Activated CD4-positive, alpha-beta T cell treated with anti-CD3 and anti-CD28 coated beads, Interleukin-2, amount 10 ng/mL, durations not matched to agents 7 days and 5 days (primary cell): ENCODE data around the gene FAM131B. TPM values are rescaled to one million over a fixed set of nuclear protein-coding genes. Genes with fewer than 3 reads are reported as not detected.

Source experiments
- CTCF ChIA-PET: fragments of 350-600 bp; sonication (Branson Sonifier 250); formaldehyde crosslinking; loops from one replicate; lab custom pipeline; 2021; ENCODE audit warnings: antibody characterized with exemption; lab: Charles Lee
- POLR2A ChIA-PET: fragments of 350-600 bp; sonication (Branson Sonifier 250); formaldehyde crosslinking; loops from one replicate; lab custom pipeline; 2021; ENCODE audit warnings: antibody characterized with exemption; lab: Charles Lee
- DNase-seq: peaks from one replicate; pipeline ENCODE4 v3.0.0-alpha.2; 2020
- H3K27ac Mint-ChIP-seq: one replicate; pipeline ENCODE4 v1.8.0; 2021; ENCODE audit warnings: mild to moderate bottlenecking, moderate library complexity, mixed read lengths
- H3K27me3 Mint-ChIP-seq: one replicate; pipeline ENCODE4 v1.8.0; 2021; ENCODE audit warnings: mixed read lengths
- H3K36me3 Mint-ChIP-seq: one replicate; pipeline ENCODE4 v1.8.0; 2021; ENCODE audit warnings: low read depth, mixed read lengths
- H3K4me1 Mint-ChIP-seq: one replicate; pipeline ENCODE4 v1.8.0; 2021; ENCODE audit warnings: mixed read lengths
- H3K4me3 Mint-ChIP-seq: one replicate; pipeline ENCODE4 v1.8.0; 2021; ENCODE audit warnings: mild to moderate bottlenecking, moderate library complexity, mixed read lengths
- H3K9me3 Mint-ChIP-seq: one replicate; pipeline ENCODE4 v1.8.0; 2021; ENCODE audit warnings: mixed read lengths
- total RNA-seq, 2 experiments: library from RNA; stranded (reverse); gene quantifications; one replicate each; pipeline ENCODE4 v1.2.3, GENCODE V29; 2021

The FAM131B gene
- total RNA-seq, 2 experiments from 2014 or later, result 0.29 to 0.30 TPM

DNA sequence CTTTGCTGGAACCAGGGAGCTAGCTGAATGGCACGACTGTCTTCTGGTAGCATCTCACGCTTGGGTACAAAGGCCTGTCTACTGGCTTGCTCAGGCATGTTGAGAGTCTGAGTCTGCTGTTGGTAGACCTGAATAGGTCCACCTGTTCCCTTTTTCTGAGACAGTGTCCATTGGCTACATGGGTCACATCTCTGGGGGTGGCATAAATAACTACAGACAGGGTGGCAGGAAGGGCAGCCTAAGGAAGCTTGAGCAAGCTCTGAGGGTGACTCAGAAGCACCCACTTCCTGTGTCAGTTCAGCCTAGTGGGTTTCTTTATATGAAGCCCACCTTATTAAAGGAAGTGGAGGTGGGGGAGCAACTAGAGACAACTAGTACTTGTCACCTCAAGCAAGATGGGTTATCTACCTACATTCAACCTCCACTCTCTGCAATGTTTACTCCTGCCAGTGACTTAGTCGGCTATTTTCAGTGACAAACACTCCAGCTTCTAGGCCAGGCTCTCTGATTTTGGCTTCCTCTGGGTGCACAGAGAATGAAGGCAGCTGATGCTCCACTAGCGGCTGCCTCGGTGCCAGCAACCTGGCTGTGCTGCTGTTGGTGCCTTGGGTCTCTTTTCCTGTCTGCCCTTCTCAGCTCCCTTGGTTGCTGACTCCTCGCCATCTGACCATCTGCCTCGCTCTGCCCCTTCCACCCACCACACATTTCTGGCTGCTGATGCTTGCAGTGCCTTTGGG, 13.0 kb upstream of the FAM131B start:
- Mint-ChIP-seq H3K4me1 (peaks cover 72% of the 10 kb centered on the region), H3K4me3 (no peak overlapping the region), H3K9me3 (no peaks in the 10 kb centered on the region), H3K36me3 (no peaks in the 10 kb centered on the region), H3K27ac (peak overlapping the region; percentile 90), H3K27me3 (no peaks in the 10 kb centered on the region)
- ChIA-PET POLR2A (interaction anchor here (1.0 kb wide), 1 partner anchor 17 kb away, joined by 3 read pairs; no protein-coding TSS in a partner anchor), CTCF (interaction anchor here (0.6 to 2.4 kb wide), 10 partner anchors 9 to 135 kb away, joined by 3 to 12 read pairs (median 6); no protein-coding TSS in a partner anchor)
- DNase-seq, result peak; percentile 54

DNA sequence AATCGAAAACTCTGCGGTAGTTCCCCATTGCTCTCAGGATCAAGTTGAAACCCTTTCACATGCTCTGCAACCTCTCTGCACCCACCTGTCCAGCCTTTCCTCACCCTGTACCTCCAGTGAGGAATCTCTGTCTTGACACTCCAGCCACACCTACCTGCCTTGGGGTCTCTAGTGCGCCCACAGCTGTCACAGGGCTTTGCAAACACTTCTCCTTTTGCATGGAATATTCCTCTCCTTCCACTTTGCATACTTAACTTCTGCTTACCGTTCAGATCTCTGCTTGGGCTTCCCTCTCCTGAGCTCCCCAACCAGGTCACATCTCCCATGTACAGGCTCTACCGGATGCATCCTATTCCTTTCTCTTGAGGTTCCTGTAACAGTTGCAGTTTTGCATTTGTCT, 12.0 kb upstream of the FAM131B start:
- Mint-ChIP-seq H3K27ac (peak overlapping the region; percentile 90), H3K9me3 (no peaks in the 10 kb centered on the region), H3K4me1 (peaks cover 66% of the 10 kb centered on the region), H3K4me3 (no peak overlapping the region), H3K27me3 (peaks cover 3% of the 10 kb centered on the region), H3K36me3 (no peaks in the 10 kb centered on the region)
- DNase-seq, result no peak
- ChIA-PET POLR2A (no interaction called here), CTCF (interaction anchor here (0.6 to 2.4 kb wide), 7 partner anchors 10 to 383 kb away, joined by 3 to 12 read pairs (median 6); no protein-coding TSS in a partner anchor)

DNA sequence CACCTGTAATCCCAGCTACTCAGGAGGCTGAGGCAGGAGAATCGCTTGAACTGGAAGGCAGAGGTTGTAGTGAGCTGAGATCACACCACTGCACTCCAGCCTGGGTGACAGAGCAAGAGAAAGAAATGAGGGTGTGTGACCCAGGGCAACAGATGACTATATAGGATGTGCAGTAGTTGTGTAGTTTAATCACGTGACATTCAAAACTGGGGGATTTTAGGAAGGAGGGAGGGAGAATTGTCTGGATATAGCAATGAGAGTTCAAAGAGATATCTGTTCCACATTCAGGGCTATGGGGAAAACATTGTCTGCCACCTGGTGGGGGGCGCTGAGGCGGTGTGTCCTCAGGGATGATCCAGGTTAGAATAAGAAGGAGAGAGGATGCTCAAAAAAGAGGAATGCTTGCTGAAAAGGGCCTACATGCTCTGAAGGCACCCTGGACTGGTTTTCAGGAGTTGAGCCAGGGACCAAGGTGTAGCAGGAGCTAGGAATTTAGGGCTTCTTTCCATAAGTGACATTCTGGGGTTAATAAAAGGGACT, 10.8 kb upstream of the FAM131B start:
- Mint-ChIP-seq H3K4me1 (peaks cover 54% of the 10 kb centered on the region), H3K4me3 (no peak overlapping the region), H3K27ac (peak overlapping the region; percentile 11), H3K27me3 (peaks cover 6% of the 10 kb centered on the region), H3K9me3 (no peaks in the 10 kb centered on the region), H3K36me3 (no peaks in the 10 kb centered on the region)
- CTCF ChIA-PET, result interaction anchor here (1.7 to 5.3 kb wide), 2 partner anchors 6 to 20 kb away, joined by 5 to 31 read pairs; partner anchors contain the start of gene ZYX
- DNase-seq, result no peak
- POLR2A ChIA-PET, result no interaction called here

DNA sequence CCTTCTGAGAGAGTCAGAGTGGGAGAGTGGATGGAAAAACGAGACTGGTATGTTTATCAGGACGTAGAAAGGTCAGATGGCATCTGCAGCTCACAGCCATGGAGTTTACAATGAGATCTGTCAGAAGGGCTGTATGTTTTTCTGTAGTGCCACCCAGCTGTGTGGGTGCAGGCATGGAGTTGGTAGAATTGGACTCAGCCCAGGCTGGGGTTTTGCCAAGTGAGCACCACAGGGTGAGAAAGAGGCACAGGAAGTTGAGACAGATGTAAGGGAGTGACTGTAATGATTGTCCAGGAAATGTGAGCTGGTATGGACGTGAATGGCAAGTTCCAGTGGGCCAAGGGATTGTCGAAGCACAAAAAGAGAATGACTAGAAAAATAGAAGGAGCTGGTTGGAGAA, 9.6 kb upstream of the FAM131B start:
- H3K4me3 Mint-ChIP-seq, result no peak overlapping the region
- no peak overlapping the region for H3K27ac Mint-ChIP-seq
- no peaks in the 10 kb centered on the region for H3K36me3 Mint-ChIP-seq
- peaks cover 46% of the 10 kb centered on the region for H3K4me1 Mint-ChIP-seq
- DNase-seq, result no peak
- H3K27me3 Mint-ChIP-seq, result peaks cover 6% of the 10 kb centered on the region
- no peaks in the 10 kb centered on the region for H3K9me3 Mint-ChIP-seq
- ChIA-PET POLR2A (interaction anchor here (0.5 to 0.7 kb wide), 2 partner anchors 61 to 127 kb away, joined by 3 read pairs; no protein-coding TSS in a partner anchor), CTCF (interaction anchor here (1.0 to 5.3 kb wide), 5 partner anchors 8 to 131 kb away, joined by 3 to 31 read pairs (median 4); partner anchors contain the start of gene ZYX)

DNA sequence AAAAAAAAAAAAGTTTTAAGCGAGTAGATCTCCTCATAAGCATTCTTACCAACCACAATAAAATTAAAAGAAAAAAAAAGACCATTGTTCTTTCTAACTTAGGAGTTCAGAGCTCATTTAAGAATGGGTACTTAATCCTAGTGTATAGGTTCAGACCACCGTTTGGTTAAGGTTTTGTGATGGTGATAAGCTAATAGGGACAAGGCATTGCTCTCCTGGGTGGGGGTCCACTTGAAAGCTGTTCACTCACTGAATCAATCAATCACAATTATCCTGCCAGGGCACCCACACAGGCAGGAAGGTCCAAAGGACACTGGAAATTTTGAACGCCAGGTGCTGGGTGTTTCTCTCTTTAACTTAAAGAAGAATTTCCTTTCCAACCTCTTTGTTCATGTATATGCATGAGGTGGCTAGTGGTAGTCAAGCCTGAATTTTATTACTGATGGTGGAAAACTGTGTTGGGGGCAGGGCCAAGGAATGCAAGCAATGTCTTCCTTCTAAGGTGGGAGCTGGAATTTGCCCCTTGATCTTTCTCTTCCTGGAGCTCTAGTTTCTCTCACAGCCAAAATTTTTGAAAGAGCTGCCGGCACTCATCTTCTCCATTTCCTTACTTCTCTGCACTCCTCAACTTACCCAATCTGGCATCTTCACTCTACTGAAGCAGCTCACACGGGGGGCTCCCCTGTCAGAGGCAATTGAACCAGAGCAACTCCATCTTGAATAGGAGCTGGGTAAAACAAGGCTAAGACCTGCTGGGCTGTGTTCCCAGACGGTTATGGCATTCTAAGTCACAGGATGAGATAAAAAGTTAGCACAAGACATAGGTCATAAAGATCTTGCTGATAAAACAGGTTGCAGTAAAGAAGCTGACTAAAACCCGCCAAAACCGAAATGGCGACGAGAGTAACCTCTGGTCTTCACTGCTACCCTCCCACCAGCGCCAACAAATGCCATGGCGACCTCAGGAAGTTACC, 7.5 kb upstream of the FAM131B start:
- H3K27me3 Mint-ChIP-seq, result peaks cover 17% of the 10 kb centered on the region

DNA sequence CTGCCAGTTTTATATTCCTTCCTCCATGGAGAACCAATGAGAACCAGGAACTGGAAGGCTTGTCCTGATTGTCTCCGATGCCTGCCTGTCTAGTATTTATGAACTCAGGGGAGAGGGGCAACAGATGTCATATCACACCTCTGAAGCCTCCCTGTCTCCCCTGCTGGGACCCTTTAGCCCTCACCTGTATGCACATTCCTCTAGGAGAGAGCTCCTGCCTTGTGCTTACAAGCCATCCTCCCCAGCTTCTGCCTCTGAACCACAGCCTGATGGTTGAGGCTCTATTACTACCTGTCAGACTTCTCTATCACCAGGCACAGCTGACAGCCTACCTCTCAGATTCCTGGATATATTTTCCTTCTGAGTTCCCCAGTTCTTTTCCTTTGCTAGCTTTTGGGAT, 5.9 kb upstream of the FAM131B start:
- Mint-ChIP-seq H3K27ac (no peak overlapping the region), H3K4me1 (peaks cover 13% of the 10 kb centered on the region), H3K4me3 (no peak overlapping the region), H3K9me3 (no peaks in the 10 kb centered on the region), H3K36me3 (no peaks in the 10 kb centered on the region), H3K27me3 (peaks cover 33% of the 10 kb centered on the region)
- CTCF ChIA-PET, result interaction anchor here (0.5 to 5.3 kb wide), 5 partner anchors 8 to 47 kb away, joined by 3 to 31 read pairs (median 3); partner anchors contain the start of gene ZYX
- POLR2A ChIA-PET, result no interaction called here
- no peak for DNase-seq

More for the DNA sequence above, 7.5 kb upstream of the FAM131B start:
- H3K4me3 Mint-ChIP-seq, result no peak overlapping the region
- H3K4me1 Mint-ChIP-seq, result peaks cover 26% of the 10 kb centered on the region
- POLR2A ChIA-PET, result no interaction called here
- no peaks in the 10 kb centered on the region for H3K9me3 Mint-ChIP-seq
- H3K27ac Mint-ChIP-seq, result no peak overlapping the region
- CTCF ChIA-PET, result interaction anchor here (1.0 to 5.3 kb wide), 8 partner anchors 10 to 123 kb away, joined by 3 to 31 read pairs (median 3); partner anchors contain the start of gene ZYX
- no peaks in the 10 kb centered on the region for H3K36me3 Mint-ChIP-seq
- DNase-seq, result no peak

DNA sequence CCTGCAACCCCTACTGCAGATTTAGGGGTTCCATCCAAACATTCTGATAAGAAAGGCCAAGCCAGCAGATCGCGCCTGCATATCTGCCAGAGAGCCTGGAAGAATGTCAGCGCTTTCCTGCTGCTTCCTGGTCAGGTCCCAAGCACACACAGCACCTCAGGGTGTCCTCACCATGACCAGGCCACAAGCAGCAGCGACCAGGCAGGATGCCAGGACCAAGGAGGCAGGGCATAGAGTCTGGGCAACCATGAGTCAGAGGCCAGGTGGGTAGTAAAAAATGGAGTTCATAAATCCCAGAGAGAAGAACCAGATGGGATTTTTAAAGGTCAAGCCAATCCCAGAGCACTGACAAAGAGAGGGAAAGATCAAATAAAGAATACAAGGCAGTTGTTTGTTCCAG, 5.5 kb upstream of the FAM131B start:
- ChIA-PET POLR2A (no interaction called here), CTCF (interaction anchor here (0.5 to 5.3 kb wide), 5 partner anchors 8 to 32 kb away, joined by 3 to 31 read pairs (median 6); partner anchors contain the start of gene ZYX)
- Mint-ChIP-seq H3K27ac (no peak overlapping the region), H3K27me3 (peaks cover 37% of the 10 kb centered on the region), H3K9me3 (no peaks in the 10 kb centered on the region), H3K36me3 (no peaks in the 10 kb centered on the region), H3K4me3 (no peak overlapping the region), H3K4me1 (peaks cover 15% of the 10 kb centered on the region)
- no peak for DNase-seq

DNA sequence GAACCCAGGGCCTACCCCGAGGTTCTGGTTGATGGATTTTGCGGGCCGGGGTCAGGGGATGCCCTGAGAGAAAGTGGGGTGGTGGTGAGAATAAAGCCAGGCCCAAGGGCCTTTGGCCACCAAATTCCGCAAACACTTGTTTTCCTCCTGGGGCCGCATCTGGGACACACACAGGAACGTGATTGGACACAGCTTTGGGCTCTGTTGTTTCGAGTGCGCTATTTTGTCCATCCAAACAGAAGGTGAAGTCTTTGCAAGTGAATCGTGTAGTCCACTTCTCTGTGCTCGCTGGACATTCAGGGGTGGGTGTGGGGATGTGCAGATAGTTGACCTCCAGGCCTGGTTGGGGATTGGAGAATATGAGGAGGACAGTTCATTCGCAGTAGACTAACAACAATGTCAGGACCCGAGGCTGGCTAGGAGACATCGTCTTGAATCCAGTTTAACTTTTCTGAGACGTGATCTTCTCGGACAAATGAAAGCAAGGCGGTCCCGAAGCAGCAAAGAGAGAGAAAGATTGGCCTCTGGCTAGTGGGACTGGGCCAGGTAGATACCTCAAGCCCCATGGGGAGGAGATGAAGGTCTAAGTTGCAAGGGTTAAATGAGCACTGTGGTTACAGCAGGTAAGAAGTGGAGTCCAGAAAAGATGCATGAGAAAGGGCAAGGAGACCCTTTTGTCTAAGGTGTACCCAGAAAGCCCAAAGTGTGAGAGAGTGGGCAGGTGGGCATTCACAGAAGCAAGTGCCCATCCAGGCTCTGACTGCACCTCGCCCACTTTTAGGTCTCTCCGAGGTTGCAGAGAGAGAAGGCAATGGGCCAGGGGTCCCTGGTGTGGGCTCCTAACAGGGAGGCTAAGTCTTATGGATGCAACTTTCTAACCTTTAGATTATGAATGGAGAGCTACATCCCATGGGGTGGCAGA, 764 bp upstream of the FAM131B start:
- Mint-ChIP-seq H3K27me3 (peaks cover 58% of the 10 kb centered on the region), H3K4me3 (peak overlapping the region; percentile 53), H3K9me3 (no peaks in the 10 kb centered on the region), H3K27ac (no peak overlapping the region), H3K4me1 (peaks cover 8% of the 10 kb centered on the region), H3K36me3 (no peaks in the 10 kb centered on the region)
- CTCF ChIA-PET, result interaction anchor here (0.7 to 1.0 kb wide), 4 partner anchors 15 to 116 kb away, joined by 3 to 4 read pairs (median 3); no protein-coding TSS in a partner anchor
- POLR2A ChIA-PET, result interaction anchor here (0.6 kb wide), 2 partner anchors 42 to 84 kb away, joined by 3 to 5 read pairs; no protein-coding TSS in a partner anchor
- no peak for DNase-seq

DNA sequence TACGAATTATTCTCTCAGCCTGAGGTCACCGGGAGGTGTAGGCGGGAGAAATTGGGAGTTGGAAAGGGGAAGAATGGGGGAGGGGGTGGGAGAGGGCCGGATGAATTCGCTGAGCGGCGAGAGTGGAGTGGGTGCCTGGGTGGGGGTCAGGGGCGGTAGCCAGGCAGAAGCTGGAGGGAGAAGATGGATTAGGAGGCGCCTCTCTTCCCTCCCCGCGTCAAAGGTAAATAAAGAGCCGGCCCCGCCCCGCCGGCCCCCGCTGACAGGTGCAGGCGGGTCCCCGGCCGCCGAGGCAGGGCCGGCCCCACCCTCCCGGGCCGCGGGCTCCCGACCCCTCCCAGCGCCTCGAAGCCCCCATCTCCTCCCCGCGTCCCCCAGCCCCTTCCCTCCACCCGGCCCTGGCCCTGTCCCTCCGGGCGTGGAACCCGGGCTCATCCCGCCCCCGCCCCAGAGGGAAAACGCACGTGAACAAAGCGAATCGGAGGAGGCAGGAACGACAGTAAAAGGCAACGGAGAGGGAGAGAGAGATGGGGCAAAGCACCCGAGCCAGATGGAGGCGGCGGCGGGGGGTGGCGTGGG, 872 bp downstream of the FAM131B start:
- POLR2A ChIA-PET, result no interaction called here

DNA sequence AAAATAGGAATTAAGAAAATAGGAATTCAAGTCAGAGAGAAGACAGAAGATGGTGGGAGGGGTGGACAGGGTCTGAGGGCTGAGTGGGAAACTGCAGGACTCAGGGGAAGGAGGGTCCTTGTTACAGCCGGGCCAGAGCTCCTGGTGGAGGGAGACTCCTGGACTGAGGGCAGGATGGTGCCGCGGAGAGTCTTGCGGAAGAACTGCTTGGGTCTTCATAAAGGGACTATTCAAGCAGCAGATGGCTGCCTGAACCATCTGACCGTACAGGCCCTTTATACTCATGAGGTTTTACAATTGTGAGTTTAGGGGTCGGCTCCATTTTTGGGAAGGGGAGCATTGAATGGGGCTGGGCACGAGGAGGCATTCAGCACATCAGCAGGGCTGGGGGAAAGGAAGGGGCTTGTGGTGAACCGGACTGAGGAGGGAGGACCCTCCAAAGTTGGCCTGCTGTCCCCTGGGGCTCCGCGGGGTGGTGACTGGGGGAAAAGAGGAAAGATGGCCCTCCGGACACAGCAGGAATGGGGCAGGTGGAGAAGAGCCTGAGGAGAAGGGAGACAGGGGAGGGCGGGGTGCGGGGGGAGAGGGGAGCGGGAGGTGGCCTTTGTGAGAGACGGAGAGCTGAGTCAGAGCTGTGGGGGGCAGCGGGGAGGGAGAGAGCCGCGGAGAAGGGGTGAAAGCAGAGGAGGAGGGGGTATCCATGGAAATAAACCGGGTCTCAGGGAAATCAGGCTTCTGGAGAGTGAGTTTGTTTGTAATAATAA, 1.5 kb downstream of the FAM131B start:
- Mint-ChIP-seq H3K27ac (no peak overlapping the region), H3K4me3 (peak overlapping the region; percentile 44), H3K4me1 (peaks cover 8% of the 10 kb centered on the region), H3K36me3 (no peaks in the 10 kb centered on the region), H3K9me3 (no peaks in the 10 kb centered on the region), H3K27me3 (peaks cover 62% of the 10 kb centered on the region)
- CTCF ChIA-PET, result interaction anchor here (1.0 to 2.3 kb wide), 8 partner anchors 8 to 120 kb away, joined by 3 to 11 read pairs (median 5); no protein-coding TSS in a partner anchor
- no peak for DNase-seq
- POLR2A ChIA-PET, result no interaction called here

More for the DNA sequence above, 872 bp downstream of the FAM131B start:
- CTCF ChIA-PET, result interaction anchor here (1.7 to 2.0 kb wide), 2 partner anchors 16 to 18 kb away, joined by 6 to 8 read pairs; no protein-coding TSS in a partner anchor
- H3K27me3 Mint-ChIP-seq, result peaks cover 66% of the 10 kb centered on the region
- no peak for DNase-seq
- H3K36me3 Mint-ChIP-seq, result no peaks in the 10 kb centered on the region
- peaks cover 8% of the 10 kb centered on the region for H3K4me1 Mint-ChIP-seq
- no peaks in the 10 kb centered on the region for H3K9me3 Mint-ChIP-seq
- H3K4me3 Mint-ChIP-seq, result peak overlapping the region; percentile 78
- no peak overlapping the region for H3K27ac Mint-ChIP-seq
